GM18873 (cell line): ENCODE results near the gene HCRTR1.

Experiments used
- ATAC-seq: cut with Tn5 transposase; IDR thresholded peaks from one replicate; pipeline ENCODE4 v1.9.1; 2021; ENCODE audit warnings: mild to moderate bottlenecking, moderate library complexity, moderate number of reproducible peaks; ENCODE audit not compliant: unreplicated experiment, low FRiP score

Gene HCRTR1

GRCh38 chr1:31617218-31617915, at the start of gene HCRTR1:
Gene HCRTR1, plus strand, starts transcription at chr1:31617689. Its CDS starts 1,504 bp downstream, at chr1:31619193.
- ATAC-seq = no peak

GRCh38 chr1:31567956-31568570, 49.4 kb upstream of the HCRTR1 start:
- no peak for ATAC-seq

GRCh38 chr1:31568895-31569595, 48.4 kb upstream of the HCRTR1 start:
- no peak for ATAC-seq

- no peak for ATAC-seq
These were observed 47.8 kb upstream of the HCRTR1 start for GRCh38 chr1:31569596-31570173.

- no peak for ATAC-seq
These were observed 47.3 kb upstream of the HCRTR1 start for GRCh38 chr1:31570228-31570627.

GRCh38 chr1:31570906-31571305, 46.6 kb upstream of the HCRTR1 start:
- no peak for ATAC-seq

- ATAC-seq = no peak
These were observed 45.9 kb upstream of the HCRTR1 start for GRCh38 chr1:31571340-31572295.

- no peak for ATAC-seq
These were observed 45.0 kb upstream of the HCRTR1 start for GRCh38 chr1:31572323-31573104.

GRCh38 chr1:31573261-31573660, 44.2 kb upstream of the HCRTR1 start:
- no peak for ATAC-seq

- no peak for ATAC-seq
These were observed 42.6 kb upstream of the HCRTR1 start for GRCh38 chr1:31574749-31575368.

GRCh38 chr1:31575369-31576140, 41.9 kb upstream of the HCRTR1 start:
- ATAC-seq = no peak

GRCh38 chr1:31576201-31576669, 41.3 kb upstream of the HCRTR1 start, which contains the start of gene TINAGL1:
Gene TINAGL1, plus strand, starts transcription at chr1:31576515. Its CDS starts 634 bp downstream, at chr1:31577149.
- ATAC-seq = no peak

- ATAC-seq = no peak
These were observed 40.6 kb upstream of the HCRTR1 start for GRCh38 chr1:31576743-31577455.

- ATAC-seq = no peak
These were observed 39.8 kb upstream of the HCRTR1 start for GRCh38 chr1:31577515-31578192.

GRCh38 chr1:31579374-31579773, 38.1 kb upstream of the HCRTR1 start:
- ATAC-seq = no peak

GRCh38 chr1:31580513-31580870, 37.0 kb upstream of the HCRTR1 start:
- ATAC-seq = no peak
